ENCODE data around the gene APC2.
"Not testable (repeated sequence)": the region's sequence is repeated elsewhere in the genome, so short reads cannot be mapped to it uniquely, and the experiment has no call there.

Gene APC2

GRCh38 chr19:1412995-1413800 lies 36.7 kb upstream of the APC2 start:
- no peak for DNase-seq (ENCODE audit: low read depth)

GRCh38 chr19:1416014-1416841 lies 33.7 kb upstream of the APC2 start:
- DNase-seq (ENCODE audit: low read depth), result no peak

GRCh38 chr19:1417145-1417544 lies 32.8 kb upstream of the APC2 start:
- DNase-seq (ENCODE audit: low read depth), result no peak

- no peak for DNase-seq (ENCODE audit: low read depth)
These were observed 32.0 kb upstream of the APC2 start for GRCh38 chr19:1417681-1418495.

- no peak for DNase-seq (ENCODE audit: low read depth)
These were observed 31.5 kb upstream of the APC2 start for GRCh38 chr19:1418496-1418775.

- DNase-seq (ENCODE audit: low read depth), result no peak
These were observed 30.8 kb upstream of the APC2 start for GRCh38 chr19:1418951-1419738.

GRCh38 chr19:1420085-1420484 lies 29.8 kb upstream of the APC2 start:
- not testable (repeated sequence) for DNase-seq (ENCODE audit: low read depth)

- no peak for DNase-seq (ENCODE audit: low read depth)
These were observed 29.3 kb upstream of the APC2 start for GRCh38 chr19:1420590-1420989.

GRCh38 chr19:1421218-1421957 lies 28.5 kb upstream of the APC2 start:
- no peak for DNase-seq (ENCODE audit: low read depth)

- no peak for DNase-seq (ENCODE audit: low read depth)
These were observed 28.0 kb upstream of the APC2 start for GRCh38 chr19:1421958-1422305.

- no peak for DNase-seq (ENCODE audit: low read depth)
These were observed 27.6 kb upstream of the APC2 start for GRCh38 chr19:1422360-1422759.

GRCh38 chr19:1422943-1423342 lies 27.0 kb upstream of the APC2 start:
- DNase-seq (ENCODE audit: low read depth), result no peak

GRCh38 chr19:1423436-1424191 lies 26.3 kb upstream of the APC2 start:
- DNase-seq (ENCODE audit: low read depth), result no peak

- no peak for DNase-seq (ENCODE audit: low read depth)
These were observed 25.5 kb upstream of the APC2 start for GRCh38 chr19:1424192-1424955.

GRCh38 chr19:1425102-1425837 lies 24.7 kb upstream of the APC2 start:
- DNase-seq (ENCODE audit: low read depth), result no peak

- no peak for DNase-seq (ENCODE audit: low read depth)
These were observed 24.0 kb upstream of the APC2 start for GRCh38 chr19:1425902-1426301.

- DNase-seq (ENCODE audit: low read depth), result no peak
These were observed 23.2 kb upstream of the APC2 start for GRCh38 chr19:1426736-1427135.

GRCh38 chr19:1427221-1427920 lies 22.6 kb upstream of the APC2 start:
- DNase-seq (ENCODE audit: low read depth), result no peak

Measured in activated gamma-delta T cell treated with anti-CD3 and anti-CD28 coated beads, Interleukin-2, amount 50 U/mL, for 16 hours (primary cell).